Measurements from ENCODE around the gene METAP1. TPM values are rescaled to one million over a fixed set of nuclear protein-coding genes. Genes with fewer than 3 reads are reported as not detected.
"Not testable (repeated sequence)": the region's sequence is repeated elsewhere in the genome, so short reads cannot be mapped to it uniquely, and the experiment has no call there.

METAP1 gene
- total RNA-seq: 24.7 and 37.3 TPM in 2 replicates

DNA sequence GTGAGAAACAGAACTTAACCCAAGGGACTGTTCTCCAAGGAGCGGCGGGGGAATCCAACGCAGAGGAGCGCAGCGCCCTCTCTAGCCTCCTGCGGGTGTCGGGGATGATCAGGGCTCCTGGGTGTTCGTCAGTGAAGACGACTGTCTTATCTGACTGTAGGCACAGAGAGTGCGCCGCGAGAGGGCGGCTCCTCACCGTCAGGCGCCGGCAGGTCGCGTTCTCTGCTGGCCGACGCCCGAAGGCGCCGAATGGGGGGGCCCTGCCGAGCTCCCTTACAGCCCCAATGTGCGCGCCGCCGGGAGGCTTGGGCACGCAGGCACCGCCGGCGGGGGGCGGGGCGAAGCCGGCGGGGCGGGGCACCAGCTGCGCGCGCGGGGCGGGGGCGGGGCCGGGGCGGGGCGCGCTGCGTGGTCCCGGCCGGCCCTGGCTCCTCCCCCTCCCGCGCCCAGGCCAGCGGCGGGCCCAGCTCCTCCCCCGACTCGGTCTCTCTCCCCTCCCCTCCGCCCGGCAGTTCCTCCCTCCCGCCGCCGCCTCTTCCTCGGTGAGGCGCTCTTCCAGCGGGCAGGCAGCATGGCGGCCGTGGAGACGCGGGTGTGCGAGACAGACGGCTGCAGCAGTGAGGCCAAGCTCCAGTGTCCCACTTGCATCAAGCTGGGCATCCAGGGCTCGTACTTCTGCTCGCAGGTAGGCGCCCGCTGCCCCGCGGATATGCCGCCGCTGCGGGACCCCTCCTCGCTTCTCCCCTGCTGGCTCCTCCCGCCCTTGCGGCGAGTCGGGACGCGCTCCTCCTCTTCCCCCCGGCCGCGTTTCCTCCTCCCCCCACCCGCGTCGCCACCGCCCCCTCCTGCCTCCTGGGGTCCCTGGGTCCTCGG, at the start of gene METAP1:
Gene METAP1, plus strand, starts transcription at position 539 of the 873 bp plus-strand sequence. Its CDS starts 33 bp downstream, at position 572.
- DNase-seq: peak; percentile 95

DNA sequence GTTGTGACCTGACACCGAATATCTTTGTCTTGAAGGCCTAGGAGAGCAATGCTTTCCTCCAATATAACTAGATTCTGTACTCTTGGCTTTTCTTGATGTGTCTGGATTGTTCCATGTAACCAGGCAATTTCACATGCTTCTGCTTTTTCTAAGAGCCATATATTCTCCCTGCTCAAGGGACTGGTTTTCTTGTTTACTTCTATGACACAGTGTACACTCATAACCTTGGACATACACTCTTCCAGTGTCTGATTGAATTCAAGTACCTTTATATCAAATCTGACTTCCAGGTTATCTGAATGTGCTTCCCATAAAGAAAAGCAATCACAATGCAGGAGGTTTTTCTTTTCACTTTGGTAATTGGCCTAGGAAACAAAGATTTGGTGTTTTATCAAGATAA, 49.2 kb upstream of the METAP1 start:
- DNase-seq: no peak

- DNase-seq: peak; percentile 17
These were observed 44.6 kb upstream of the METAP1 start for GRCh38 chr4:98950925-98951324.

- no peak for DNase-seq
These were observed 43.8 kb upstream of the METAP1 start for GRCh38 chr4:98951710-98952109.

- no peak for DNase-seq
These were observed 40.3 kb upstream of the METAP1 start for GRCh38 chr4:98955229-98955628.

- DNase-seq: no peak
These were observed 37.5 kb upstream of the METAP1 start for GRCh38 chr4:98958065-98958464.

DNA sequence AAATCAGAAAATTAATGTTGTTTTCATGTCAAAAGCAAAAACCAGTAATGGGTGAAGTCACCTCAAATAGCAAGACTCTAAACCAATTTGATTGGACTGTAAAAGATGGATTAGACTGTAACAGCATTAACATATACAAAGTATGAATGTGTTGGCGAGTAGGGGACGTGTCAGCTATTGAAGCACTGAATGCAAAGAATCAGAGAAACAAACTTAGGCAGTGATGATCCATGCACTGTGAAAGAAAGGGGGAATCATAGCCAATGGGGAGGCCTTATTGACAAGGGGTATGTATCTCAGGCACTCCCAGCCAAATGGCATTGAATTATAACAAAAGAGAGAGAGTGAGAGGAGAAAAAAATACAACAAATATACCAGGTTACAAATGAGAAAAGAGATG, 36.1 kb upstream of the METAP1 start:
- DNase-seq: no peak

DNA sequence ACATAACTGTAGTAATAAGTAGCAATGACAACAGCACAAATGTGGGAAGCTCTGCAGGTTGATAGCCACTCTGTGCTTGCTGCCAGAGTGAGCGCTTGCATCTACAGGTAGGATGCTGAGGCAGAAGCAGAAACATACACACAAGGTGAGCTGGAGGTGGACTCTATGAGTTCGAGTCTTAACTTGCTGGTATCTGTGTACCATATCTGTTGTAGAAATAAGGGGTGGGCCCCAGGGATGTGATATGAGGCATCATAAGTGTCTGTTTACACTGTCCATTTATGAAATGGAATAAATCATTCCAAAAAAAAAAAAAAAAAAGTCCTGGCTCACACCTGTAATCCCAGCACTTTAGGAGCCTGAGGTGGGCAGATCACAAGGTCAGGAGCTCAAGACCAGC, 33.8 kb upstream of the METAP1 start:
- DNase-seq: no peak

DNA sequence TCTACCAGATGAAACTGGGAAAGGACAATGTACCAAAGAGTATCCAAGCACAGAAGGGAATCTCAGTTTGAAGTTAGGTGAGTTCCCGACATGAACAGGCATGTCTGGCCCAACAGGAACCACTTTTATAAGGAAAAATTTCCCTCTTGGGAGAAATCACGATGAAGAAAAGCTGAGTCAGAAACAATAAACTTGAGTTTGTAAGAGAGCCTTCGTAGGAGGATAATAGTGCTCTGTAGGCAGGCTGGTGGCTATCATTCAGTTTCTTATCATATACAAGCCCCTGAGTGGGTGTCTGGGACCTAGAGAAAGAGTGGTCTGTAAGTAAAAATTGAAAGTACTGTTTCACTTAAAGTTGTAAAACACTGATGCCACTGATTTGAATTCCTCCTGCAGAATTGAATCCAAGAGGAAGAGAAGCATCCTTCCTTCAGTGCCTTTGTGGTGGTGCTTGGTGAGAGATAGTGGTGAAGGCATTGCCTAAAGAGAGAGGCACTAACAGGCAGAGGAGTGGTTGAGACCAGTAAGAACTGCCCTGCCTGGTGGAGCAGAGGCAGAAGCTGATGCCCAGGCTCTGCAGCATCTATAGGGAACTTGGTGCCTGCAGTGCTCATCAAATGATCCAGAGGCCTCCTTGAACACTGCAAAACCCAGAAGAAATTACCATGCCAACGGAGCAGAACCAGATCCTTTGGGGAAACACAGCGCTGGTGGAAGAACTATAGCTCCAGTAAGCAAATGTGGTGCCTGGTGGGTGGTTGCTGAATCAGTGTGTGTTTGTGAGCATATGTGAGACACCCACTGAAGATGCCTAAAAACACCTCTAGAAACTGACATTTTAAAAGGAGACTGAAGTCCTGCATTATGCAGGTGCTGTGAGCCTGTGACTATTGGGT, 31.7 kb upstream of the METAP1 start:
- DNase-seq: no peak

GRCh38 chr4:98966926-98967325, 28.6 kb upstream of the METAP1 start:
- no peak for DNase-seq

- no peak for DNase-seq
These were observed 27.7 kb upstream of the METAP1 start for GRCh38 chr4:98967786-98968329.

DNA sequence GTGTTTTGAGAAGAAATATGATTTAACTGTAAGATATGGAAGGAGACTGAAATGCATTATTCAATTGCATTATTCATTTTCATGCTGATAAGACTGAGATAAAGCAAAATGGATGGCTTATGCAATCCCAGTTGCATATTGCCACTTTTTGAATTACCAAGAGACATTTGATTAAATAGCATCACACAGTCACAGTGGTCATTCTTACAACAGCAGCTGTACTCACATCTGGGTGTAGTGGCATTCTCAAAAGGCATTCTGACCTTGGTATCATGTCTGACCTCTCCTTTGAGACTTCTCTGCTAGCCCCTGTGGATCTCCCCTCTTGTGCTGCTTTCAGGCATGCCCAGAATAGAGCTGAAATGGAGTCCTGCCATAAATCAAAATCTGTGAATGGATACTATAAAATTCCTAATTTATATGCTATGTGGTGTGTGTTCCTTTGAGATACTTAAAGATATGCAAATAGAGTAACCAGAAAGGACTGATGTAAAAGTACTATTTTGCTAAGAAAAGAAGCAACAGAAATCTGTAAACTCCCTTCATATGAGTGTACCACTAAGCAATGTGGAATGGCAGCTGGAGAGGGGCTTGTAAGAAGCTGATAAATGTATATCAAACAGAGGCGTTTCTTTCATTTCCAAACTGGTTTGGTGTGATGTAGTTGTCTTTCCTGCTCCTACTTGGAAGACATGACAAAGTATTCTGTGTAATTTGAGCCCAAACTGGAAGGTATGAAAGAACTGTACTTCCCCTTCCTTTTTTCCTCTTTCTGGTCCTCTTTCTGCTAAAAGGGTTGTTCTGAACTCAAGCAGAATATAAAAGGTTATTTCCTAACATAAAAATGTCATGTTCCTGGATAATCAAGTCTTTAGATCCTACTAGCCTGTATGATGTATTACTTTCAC, 25.4 kb upstream of the METAP1 start:
- DNase-seq: no peak

DNA sequence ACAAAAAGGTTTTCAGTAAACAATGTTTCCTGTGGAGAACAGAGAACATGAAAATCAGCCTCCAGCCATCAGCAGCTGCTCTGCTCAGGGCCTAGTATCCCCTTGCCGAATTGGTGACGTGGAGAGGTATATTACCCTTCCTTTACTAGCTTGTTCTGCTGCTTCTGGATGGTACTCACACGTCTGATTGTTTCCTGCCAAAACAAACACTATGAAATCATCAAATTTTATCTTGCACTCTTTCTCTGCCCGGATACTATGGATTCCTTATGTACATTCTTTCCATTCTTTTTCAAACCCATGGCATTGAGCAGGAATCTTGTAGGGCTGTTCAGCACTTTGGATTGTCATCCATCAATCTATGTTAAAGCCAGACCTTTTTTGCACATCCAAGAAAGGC, 18.8 kb upstream of the METAP1 start:
- no peak for DNase-seq

GRCh38 chr4:98977557-98977956, 18.0 kb upstream of the METAP1 start:
- no peak for DNase-seq

DNA sequence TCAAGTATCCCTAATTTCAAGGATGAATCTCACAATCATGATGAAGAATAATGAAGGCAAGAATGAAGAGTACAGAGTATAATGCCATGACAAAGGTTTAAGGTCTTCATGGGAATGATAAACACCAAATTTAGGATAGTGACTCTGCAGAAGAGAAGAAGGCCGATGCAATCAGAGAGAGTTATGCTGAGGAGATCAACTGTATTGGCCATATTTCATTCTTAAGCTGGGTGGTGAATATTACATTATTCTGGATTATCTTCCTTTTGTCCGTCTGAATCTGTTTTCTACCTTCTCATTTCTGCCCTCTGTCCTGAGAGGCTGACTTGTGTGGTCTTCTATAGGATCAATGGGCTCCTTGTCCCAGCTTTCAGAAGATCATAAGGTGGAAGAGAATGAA, 7.8 kb upstream of the METAP1 start:
- DNase-seq: no peak

DNA sequence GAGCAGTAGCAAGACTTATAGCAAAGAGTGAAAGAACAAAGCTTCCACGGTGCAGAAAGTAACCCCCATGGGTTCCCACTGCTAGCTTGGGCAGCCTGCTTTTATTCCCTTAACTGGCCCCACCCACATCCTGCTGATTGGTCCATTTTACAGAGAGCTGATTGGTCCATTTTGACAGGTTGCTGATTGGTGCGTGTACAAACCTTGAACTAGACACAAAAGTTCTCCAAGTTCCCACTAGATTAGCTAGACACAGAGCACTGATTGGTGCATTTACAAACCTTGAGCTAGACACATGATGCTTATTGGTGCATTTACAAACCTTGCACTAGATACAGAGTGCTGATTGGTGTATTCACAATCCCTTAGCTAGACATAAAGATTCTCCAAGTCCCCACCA, 2.7 kb upstream of the METAP1 start:
- not testable (repeated sequence) for DNase-seq

- DNase-seq: no peak
These were observed 2.0 kb upstream of the METAP1 start for GRCh38 chr4:98993419-98994071.

GRCh38 chr4:98994474-98995182, 893 bp upstream of the METAP1 start:
- DNase-seq: no peak

DNA sequence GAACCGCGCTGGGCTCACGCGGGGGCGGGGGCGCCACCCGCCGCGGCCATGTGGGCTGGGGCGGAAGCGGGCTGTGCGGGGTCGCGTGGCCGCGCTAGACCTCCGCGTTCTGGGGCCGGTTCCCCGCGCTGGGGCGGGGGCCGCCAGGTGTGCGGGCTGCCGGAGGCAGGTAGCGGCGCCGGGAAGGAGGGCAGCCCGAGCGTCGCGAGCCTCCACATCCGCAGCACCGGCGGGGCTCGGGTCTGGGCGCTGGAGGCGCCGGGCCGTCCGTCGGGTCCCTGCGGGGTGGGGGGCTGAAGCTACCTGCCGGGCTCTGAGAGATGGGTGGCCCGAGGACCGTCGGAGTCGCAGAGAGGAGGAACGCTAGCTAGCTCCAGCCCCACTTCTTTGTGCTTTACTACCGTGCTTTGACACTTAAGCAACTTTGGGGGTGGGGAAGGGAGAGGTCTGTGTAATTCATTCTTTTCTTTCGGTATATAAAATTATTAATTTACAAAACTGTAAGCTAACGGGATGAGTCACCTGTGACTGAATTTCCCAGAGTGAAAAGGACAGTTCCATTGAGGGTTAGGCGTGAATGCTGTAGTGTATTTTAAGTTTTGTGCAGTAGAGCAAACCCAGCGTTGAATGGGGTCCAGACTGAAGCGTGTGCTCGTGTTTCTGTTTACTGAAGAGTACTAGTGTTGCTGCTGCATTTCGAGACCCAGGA, 689 bp downstream of the METAP1 start:
- peak; percentile 28 for DNase-seq

DNA sequence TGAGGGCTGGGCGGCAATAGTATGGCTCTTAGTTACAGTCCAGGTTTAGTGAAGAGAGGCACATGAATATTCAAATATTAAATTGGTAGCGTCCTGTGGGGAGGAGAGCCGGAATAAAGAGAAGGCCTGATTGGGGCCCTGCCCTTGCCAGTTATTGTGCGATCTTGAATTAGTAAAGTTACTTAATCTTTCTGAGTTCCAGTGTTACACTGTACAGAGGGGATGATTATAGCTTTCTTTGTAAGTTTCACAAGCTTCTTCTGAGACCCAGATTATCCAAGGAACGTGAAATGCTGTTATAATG, 1.2 kb downstream of the METAP1 start:
- DNase-seq: no peak

GRCh38 chr4:98997166-98997565, 1.6 kb downstream of the METAP1 start:
- DNase-seq: no peak

Data from dermis blood vessel endothelial cell (primary cell).